Stimulated activated CD8-positive, alpha-beta memory T cell treated with anti-CD3 and anti-CD28 coated beads, Interleukin-2, amount 100 ng/mL, for 48 hours (primary cell): ENCODE results near the gene TRAF2.

Source experiments
- DNase-seq, 2 donors: peaks; one replicate each; pipeline ENCODE4 v3.0.0-alpha.2; 2020; ENCODE audit warnings: low read depth in 2 of 2

Gene TRAF2

DNA sequence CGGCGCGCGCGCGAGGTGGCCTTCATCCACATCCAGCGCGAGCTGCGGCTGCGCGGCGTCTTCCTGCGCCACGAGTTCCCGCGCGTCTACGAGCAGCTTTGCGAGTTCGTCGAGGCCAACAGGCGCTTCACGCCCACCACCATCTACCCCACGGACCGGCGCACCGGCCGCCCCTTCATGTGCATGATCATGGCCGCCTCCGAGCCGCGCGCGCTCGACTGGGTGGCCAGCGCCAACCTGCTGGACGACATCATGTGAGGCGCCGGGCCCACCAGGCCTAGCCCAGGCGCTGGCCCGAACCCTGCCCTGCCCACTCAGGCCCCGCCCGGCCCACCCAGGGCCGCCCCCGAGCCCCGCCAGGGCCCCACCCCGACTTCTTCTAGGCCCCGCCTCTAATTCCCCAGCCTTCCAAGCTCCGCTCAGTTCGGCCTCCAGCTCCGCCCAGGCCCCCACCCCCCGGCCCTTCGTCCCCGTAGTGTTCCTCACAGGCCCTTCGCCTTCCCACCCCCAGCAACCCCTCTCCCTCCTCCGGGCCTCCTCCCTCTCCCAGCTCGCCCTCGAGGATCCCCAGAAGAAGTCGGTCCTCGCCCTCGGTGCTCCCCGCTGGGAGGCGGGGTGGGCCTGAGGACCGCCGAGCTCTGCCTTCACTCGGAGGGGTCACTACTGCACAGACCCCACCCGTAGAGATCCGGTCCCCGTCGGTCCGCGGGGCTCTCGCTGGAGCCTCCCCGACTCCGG lies 39.1 kb upstream of the TRAF2 start:
- DNase-seq, result no peak

DNA sequence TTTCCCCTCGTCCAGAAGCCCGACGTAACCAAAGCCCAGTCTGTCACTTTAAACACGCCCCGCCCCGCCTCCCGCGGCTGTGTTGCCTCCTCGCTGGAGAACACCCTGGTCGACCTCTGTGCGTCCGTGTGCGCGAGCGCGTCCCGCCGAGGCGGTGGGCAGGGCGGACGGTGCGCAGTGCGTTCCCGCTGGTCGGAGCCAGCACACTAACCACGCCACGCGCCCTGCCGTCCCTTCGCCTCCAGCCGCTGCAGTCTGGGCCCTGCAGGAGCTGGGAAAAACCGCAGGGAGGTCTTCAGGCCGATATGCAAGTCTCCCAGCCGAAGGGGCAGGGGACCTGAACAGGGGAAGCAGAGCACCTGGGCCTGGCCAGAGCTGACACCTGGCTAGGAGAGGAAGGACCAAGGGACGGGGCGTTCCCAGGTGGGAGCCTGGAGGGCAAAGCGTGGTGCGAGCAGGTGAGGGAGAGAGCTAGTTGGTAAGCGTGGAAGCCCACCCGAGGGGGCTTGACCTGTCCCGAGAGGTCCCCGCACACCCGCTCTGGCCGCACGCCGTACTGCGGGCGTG lies 38.4 kb upstream of the TRAF2 start:
- DNase-seq, result peak; percentile 80 to 83

- DNase-seq, result no peak
These were observed 37.8 kb upstream of the TRAF2 start for GRCh38 chr9:136848393-136849037.

DNA sequence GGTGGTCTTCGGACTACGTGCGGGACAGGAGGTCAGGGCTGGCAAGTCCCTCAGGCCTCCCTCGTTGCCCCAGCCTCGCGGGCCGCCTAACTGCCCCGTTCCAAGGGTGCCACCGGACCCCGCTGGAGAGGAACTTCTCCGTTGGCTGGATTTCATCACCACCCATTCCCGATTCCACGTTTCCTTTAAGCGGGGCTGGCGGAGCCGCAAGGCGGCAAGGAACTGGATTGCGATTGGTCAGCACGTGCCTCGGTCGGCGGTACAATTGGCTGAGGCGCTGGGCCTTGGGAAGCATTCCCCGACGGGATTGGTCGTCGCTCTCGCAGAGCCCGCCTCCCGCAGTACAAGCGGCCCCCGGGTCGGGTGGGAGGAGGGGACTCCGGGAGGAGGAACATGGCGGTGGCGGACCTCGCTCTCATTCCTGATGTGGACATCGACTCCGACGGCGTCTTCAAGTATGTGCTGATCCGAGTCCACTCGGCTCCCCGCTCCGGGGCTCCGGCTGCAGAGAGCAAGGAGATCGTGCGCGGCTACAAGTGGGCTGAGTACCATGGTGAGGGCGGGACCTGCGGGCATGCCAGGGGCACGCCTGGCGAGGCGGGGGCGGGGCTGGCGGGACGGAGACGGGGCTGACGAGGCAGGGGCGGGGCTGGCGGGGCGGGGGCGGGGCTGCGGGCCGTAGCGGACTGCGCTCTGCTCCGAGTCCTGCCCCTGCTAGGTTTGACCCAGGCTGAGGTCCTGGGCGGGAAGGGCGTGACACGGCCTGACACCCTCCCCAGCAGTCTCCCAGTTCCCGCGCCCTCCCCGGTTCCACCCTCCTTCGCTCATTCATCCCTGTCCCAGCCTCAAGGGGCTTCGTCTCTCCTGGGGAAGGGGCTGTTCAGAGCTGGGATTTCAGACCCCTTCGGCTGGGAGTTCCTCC lies 37.0 kb upstream of the TRAF2 start, which contains the start of gene PHPT1:
PHPT1 (plus strand) TSS at position 372 of the 922 bp plus-strand sequence; CDS start at position 394, 22 bp downstream.
- peak; percentile 93 to 97 for DNase-seq

- no peak for DNase-seq
These were observed 36.1 kb upstream of the TRAF2 start for GRCh38 chr9:136849960-136850865.

DNA sequence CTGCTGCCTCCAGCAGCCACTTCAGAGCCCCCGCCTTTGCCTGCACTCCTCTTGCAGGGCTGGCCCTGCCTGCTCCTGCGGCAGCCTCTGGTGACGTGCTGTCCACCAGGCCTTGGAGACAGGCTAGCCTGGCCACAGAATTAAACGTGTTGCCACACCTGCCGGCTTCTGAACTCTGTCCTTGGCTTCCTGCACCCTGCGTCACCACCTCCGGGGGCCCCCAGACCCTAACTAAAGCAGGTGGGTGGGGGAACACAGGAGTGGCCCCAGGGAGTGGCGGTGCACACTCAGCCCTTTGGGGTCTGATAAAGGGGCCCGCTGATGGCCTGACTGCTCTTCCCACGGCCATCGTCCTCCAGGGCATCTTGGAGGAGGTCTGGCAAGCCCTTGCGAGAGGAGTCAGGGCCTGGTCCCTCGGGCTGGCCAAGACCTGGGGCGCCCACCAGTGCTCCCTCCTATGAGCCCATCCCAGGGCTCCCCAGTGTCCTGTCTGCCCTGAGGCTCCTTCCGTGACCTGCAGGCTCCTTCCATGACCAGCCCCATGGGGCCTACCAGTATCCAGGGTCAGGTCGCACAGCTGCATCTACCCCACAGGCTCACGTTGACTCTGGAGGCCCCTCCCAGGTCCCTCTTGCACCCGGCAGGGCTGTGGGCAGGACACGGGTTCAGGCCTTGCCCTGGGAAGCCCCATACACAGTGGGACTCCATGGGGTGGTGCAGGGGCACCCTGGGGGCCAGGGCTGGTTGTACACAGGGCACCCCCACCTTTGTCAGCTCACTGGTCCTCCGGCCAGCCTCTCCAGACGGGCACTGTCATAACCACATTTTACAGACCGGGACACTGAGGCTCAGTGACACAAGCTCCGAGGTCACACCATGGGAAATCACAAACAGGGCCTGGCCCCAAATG lies 35.2 kb upstream of the TRAF2 start:
- DNase-seq, result no peak

DNA sequence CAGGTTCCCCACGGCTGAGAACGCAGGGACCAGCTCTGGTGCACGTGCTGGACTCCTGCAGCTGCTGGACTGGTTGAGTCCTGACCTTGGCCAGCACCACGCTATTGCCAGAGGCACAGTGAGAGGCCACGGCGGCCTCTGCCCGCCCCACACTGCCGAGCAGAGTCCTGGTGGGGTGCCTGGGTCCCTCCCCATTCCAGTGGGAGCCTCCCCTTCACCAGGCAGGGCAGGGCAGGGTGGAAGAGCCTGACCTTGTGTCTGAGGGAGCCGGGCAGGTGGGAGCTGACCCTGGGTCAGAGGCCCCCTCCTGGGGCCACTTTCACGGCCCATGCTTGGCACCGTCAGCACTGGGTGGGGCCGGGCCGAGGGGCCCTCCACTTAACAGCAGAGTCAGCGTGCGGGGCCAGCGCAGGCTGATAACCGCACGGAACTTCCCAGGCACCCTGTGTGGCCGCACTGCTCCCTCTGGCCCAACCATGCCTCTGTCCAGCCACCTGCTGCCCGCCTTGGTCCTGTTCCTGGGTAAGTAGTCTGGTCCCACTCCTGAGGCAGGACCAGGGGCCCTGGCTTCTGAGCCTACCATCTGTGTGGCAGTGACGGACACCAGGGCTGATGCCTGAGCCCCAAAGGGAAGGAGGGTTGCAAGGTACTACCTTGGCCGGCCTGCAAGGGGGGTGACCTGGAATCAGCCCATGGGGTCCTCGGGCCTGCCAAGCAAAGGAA lies 34.2 kb upstream of the TRAF2 start, which contains the start of gene MAMDC4:
MAMDC4 (plus strand) TSS at position 406 of the 723 bp plus-strand sequence; CDS start at position 477, 71 bp downstream.
- DNase-seq, result no peak

- DNase-seq, result no peak
These were observed 33.4 kb upstream of the TRAF2 start for GRCh38 chr9:136852664-136853595.

DNA sequence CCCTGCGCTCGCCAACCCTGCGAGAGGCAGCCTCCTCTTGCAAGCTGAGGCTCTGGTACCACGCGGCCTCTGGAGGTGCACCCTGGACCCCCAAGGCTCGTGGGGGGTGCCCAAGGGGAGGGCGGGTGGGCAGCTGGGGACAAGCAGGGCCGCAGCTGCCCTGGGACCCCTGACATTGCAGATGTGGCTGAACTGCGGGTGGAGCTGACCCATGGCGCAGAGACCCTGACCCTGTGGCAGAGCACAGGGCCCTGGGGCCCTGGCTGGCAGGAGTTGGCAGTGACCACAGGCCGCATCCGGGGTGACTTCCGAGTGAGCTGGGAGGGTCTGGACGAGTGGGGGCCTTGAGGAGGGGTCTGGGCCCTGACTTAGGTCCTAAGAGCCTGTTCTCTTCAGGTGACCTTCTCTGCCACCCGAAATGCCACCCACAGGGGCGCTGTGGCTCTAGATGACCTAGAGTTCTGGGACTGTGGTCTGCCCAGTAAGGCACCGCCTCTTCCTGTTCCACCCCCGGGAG lies 32.7 kb upstream of the TRAF2 start:
- no peak for DNase-seq

GRCh38 chr9:136854113-136854841 lies 32.0 kb upstream of the TRAF2 start:
- DNase-seq, result no peak

DNA sequence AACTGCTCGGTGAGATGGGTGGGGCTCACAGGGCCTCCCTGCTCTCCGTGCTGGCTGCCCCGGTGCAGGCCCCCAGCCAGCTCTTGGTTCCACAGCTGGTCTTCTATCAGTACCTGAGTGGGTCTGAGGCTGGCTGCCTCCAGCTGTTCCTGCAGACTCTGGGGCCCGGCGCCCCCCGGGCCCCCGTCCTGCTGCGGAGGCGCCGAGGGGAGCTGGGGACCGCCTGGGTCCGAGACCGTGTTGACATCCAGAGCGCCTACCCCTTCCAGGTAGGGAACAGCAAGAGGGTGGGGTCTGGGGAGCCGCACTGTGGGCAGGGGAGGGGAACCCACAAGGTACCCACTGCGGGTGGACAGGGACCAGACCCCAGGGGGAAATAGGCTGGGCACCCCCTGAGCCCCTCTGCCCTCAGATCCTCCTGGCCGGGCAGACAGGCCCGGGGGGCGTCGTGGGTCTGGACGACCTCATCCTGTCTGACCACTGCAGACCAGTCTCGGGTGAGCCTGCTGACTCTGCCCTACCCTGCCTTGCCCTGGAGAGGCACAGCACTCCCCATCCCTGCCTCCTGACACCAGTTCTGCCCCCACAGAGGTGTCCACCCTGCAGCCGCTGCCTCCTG lies 31.4 kb upstream of the TRAF2 start:
- DNase-seq, result no peak

DNA sequence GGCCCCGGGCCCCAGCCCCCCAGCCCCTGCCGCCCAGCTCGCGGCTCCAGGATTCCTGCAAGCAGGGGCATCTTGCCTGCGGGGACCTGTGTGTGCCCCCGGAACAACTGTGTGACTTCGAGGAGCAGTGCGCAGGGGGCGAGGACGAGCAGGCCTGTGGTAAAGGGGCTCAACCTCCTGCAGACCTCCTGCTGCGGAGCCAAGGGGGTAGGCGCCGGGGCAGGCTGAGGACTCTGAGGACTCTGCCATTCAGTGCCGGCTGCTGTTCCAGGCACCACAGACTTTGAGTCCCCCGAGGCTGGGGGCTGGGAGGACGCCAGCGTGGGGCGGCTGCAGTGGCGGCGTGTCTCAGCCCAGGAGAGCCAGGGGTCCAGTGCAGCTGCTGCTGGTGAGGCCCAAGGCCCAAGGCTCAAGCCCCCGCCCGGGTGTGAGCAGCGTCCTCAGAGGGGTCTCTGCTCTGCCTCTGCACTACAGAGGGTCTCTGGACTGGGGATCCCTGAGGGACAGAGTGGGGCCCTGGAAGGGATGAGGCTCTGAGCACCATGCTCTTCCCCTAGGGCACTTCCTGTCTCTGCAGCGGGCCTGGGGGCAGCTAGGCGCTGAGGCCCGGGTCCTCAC lies 30.7 kb upstream of the TRAF2 start:
- no peak for DNase-seq

- DNase-seq, result no peak
These were observed 30.2 kb upstream of the TRAF2 start for GRCh38 chr9:136856079-136856476.

GRCh38 chr9:136856541-136857141 lies 29.7 kb upstream of the TRAF2 start:
- DNase-seq, result no peak

- no peak for DNase-seq
These were observed 29.1 kb upstream of the TRAF2 start for GRCh38 chr9:136857166-136857565.
